Fibroblast of pulmonary artery (primary cell): ENCODE results near the gene GNAL.
"Not testable (repeated sequence)": the region's sequence is repeated elsewhere in the genome, so short reads cannot be mapped to it uniquely, and the experiment has no call there.

Source experiments
- DNase-seq: peaks from one replicate; pipeline ENCODE4 v3.0.0-alpha.2; 2010; ENCODE audit warnings: low read depth
- H3K4me3 ChIP-seq: replicated peaks from 2 replicates; pipeline ENCODE4 v1.5.1; 2011; ENCODE audit warnings: low read depth, mild to moderate bottlenecking, control low read depth, low read length, moderate library complexity
- CTCF ChIP-seq: IDR thresholded peaks from 2 replicates; pipeline ENCODE4 v1.5.1; 2011; ENCODE audit warnings: mild to moderate bottlenecking, control low read depth, low read length, inconsistent platforms; ENCODE audit errors: missing control alignments

GNAL gene

GRCh38 chr18:11700876-11701275 is 11.8 kb downstream of the GNAL start:
- no peak overlapping the region for H3K4me3 ChIP-seq
- no peak for TF ChIP-seq CTCF
- no peak for DNase-seq

- no peak for DNase-seq
- H3K4me3 ChIP-seq = no peak overlapping the region
- no peak for TF ChIP-seq CTCF
Observed at GRCh38 chr18:11710578-11710977, 21.5 kb downstream of the GNAL start.

GRCh38 chr18:11713756-11714155 is 24.7 kb downstream of the GNAL start:
- H3K4me3 ChIP-seq = no peak overlapping the region
- DNase-seq = no peak
- TF ChIP-seq CTCF = no peak

- no peak for TF ChIP-seq CTCF
- H3K4me3 ChIP-seq = no peak overlapping the region
- no peak for DNase-seq
Observed at GRCh38 chr18:11714244-11714918, 25.3 kb downstream of the GNAL start.

GRCh38 chr18:11716767-11717315 is 27.8 kb downstream of the GNAL start:
- not testable (repeated sequence) for DNase-seq, H3K4me3 ChIP-seq

GRCh38 chr18:11719050-11719449 is 30.0 kb downstream of the GNAL start:
- H3K4me3 ChIP-seq = no peak overlapping the region
- no peak for DNase-seq
- TF ChIP-seq CTCF = no peak

- no peak for TF ChIP-seq CTCF
- H3K4me3 ChIP-seq = no peak overlapping the region
- DNase-seq = no peak
Observed at GRCh38 chr18:11719621-11720020, 30.6 kb downstream of the GNAL start.
